ENCODE results near the gene MMP14.

DNA sequence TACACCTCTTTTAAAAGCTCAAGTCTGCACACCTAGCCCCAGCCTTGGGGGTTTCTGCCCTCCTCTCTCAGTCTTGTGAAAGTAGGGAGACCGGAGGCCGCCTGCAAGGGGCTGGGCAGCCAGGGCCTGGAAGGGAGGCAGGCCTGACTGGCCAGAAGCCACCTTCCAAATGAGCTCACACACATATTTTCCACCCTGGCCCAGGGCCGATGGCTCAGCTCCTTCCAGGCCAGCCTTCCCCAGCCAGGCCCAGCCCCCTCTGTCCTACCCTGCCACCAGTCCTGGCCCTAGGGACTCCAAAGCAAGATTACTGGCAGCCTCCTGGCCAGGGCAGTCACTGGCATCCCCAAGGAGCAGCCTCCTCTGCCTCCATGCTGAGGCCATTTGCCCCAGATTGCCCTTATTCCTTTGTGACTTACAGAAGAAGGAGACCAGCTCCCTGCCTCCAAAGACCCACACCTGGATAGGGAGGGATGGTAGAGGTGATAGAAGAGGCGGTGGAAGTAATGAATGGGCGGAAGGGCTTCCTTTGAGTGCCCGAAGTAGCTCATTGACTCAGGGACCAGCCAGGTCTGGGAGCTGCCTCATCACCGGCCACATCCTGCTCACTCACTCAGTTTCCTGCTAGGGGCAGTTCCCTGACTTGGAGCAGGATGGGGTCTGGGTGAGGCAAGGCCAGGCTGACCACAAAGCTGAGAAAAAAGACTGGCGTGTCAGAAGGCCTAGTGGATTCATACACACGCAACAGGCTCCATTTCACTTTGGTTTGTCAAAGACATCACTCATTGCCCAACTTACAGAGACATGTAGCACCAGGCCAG lies 14.8 kb downstream of the MMP14 start:
- TF ChIP-seq, protein P1, sequence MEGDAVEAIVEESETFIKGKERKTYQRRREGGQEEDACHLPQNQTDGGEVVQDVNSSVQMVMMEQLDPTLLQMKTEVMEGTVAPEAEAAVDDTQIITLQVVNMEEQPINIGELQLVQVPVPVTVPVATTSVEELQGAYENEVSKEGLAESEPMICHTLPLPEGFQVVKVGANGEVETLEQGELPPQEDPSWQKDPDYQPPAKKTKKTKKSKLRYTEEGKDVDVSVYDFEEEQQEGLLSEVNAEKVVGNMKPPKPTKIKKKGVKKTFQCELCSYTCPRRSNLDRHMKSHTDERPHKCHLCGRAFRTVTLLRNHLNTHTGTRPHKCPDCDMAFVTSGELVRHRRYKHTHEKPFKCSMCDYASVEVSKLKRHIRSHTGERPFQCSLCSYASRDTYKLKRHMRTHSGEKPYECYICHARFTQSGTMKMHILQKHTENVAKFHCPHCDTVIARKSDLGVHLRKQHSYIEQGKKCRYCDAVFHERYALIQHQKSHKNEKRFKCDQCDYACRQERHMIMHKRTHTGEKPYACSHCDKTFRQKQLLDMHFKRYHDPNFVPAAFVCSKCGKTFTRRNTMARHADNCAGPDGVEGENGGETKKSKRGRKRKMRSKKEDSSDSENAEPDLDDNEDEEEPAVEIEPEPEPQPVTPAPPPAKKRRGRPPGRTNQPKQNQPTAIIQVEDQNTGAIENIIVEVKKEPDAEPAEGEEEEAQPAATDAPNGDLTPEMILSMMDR (IDR thresholded peaks at IDR 0.05): no peak
- TF ChIP-seq POLR2AphosphoS5 (IDR thresholded peaks at IDR 0.05) (peak; percentile 60 to 83 (median 75)), EP300 (IDR thresholded peaks at IDR 0.05) (peak in 2 of 4 donors; percentile 42 to 70)

All from sigmoid colon (tissue), 4 donors.